ENCODE measurements around the gene ZNF423.

The ZNF423 gene

GRCh38 chr16:49848530-49848929, 7.4 kb downstream of the ZNF423 start:
- DNase-seq (ENCODE audit: low spot score) = no peak

- no peak for DNase-seq (ENCODE audit: low spot score)
Measured at GRCh38 chr16:49846800-49847199, 9.1 kb downstream of the ZNF423 start.

DNA sequence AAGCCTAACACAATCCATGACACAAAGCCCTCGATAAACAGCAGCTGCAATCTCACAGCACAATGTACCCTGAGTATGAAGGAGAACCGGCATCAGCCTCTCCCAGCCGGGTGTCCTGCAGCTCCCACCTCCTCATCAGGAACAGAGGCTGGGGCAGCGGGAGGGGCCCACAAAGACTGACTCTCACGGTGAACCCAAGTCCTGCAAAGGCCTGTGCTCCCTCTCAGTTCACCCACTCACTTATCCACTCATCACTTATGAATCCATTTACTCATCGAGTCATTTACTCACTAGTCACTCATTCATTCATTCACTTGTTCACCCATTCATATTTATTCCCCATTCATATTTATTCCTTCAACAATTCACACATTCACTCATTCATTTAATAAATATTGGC, 11.6 kb downstream of the ZNF423 start:
- DNase-seq (ENCODE audit: low spot score) = no peak

DNA sequence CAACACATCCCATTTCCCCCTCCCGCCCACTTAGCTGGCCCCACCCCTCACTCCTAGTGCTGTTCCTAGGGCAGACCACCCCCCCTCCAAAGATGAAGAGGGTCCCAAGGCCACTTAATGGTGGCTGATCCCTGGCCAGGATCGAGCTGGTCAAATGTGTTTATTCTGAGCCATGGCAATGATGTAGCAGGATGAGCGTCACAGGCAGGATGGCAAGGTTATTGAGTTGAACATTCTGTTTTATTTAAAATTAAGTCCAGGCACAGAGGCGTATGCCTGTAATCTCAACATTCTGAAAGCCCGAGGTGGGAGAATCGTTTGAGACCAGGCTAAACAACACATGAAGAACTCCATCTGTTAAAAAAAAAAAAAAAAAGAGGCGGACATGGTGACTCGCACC, 12.2 kb downstream of the ZNF423 start:
- no peak for DNase-seq (ENCODE audit: low spot score)

- no peak for DNase-seq (ENCODE audit: low spot score)
Measured at GRCh38 chr16:49842972-49843371, 12.9 kb downstream of the ZNF423 start.

GRCh38 chr16:49839017-49839825, 16.7 kb downstream of the ZNF423 start:
- DNase-seq (ENCODE audit: low spot score) = no peak

- DNase-seq (ENCODE audit: low spot score) = no peak
Measured at GRCh38 chr16:49838441-49839016, 17.4 kb downstream of the ZNF423 start.

GRCh38 chr16:49837688-49838410, 18.1 kb downstream of the ZNF423 start:
- no peak for DNase-seq (ENCODE audit: low spot score)

- DNase-seq (ENCODE audit: low spot score) = no peak
Measured at GRCh38 chr16:49836668-49837067, 19.2 kb downstream of the ZNF423 start.

DNA sequence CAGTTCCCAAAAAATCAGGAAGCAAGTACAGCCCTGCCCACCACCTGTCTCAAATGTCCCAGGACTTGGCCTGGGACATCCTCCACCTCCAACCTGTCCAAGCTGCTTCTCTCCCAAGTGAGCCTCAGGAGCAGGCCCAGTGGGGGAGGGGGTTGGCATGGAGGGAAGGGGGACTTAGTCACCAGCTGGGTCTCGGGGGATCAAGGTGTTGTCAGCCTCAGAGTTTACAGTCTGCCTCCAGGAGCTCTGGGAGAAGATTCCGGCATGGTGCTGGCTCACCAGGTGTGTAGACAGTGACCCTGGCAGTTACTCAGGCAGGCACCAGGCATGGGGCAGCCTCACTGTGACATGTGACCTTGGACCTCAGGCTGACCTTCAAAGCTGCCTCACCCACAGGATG, 19.7 kb downstream of the ZNF423 start:
- no peak for DNase-seq (ENCODE audit: low spot score)

DNA sequence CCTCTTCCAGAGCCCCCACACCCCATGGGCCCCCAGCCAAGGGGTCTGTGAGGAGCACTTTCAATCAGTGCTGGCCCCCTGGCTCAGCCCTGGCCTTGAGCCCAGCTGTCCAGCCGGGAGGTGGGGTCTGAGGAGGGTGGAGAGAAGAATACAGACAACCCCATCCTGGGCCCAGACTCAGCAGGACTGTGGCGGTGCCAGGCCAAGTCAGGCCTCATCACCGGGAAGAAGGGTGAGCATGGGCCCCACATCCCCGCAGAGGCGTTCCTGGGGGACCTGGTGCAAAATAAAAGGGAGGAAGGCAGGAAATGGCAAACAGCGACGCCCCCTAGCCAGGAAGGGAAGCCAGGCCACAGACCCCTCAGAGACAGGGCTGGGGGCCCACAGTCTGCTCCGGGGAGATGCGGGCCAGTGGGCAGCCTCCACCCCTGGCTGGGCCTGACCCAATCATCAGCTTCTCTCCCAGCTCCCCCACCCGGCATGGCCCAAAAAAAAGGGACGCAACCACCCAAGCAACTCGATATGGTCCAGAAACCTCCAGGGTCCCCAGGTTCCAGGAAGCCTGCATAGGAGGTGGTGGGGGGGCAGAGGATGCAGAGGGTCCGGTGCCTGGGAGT, 20.6 kb downstream of the ZNF423 start:
- no peak for DNase-seq (ENCODE audit: low spot score)

DNA sequence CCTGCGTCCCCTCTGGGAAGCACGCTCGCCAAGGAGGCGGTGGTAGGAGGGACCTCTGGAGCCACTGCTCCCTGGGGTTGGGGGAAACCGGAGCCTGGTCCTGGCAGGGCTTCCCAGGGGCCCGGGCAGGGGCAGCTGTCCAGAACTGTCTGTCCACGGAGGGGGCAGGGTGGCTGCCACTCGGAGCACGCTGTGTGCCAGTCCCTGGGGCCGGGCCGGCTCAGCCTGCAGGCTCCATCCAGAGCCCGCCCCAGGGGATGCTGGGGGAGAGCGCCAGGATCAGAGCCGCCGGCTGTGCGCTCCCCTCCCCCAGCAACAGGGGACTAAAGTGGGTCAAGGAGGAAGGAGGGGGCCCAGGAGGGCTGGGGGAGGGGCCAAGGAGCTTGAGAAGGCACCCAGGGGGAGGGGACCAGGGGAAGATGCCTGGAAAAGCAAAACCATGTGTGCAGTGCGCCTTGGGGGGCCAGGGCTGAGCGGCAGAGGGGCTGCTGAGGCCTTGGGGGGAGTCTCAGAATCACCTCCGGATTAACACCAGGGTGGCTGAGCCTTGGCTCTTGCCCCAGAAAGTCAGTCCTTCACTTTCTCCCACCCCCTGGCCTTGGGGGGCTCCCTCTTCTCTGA, 21.3 kb downstream of the ZNF423 start:
- DNase-seq (ENCODE audit: low spot score) = no peak

GRCh38 chr16:49833796-49834530, 21.9 kb downstream of the ZNF423 start:
- no peak for DNase-seq (ENCODE audit: low spot score)

DNA sequence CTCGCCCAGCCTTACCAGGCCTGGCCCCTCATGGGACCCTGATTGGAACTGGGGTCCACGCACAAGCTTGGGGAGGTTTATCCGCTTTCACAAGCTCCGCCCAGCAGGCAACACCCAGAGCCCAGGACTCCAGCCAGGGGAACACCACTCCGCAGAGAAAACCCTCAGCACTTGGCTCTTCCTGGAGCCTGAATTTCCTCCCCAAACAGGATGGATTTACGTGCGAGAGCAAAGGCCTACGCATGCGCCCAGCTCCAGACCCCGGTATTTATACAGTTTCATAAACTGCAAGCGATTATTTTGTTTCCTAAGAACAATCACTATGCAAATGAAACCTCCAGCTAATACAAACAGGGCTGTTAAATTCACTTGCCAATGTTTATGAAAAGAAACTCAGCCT, 22.8 kb downstream of the ZNF423 start:
- DNase-seq (ENCODE audit: low spot score) = no peak

- DNase-seq (ENCODE audit: low spot score) = no peak
Measured at GRCh38 chr16:49832177-49832576, 23.7 kb downstream of the ZNF423 start.

DNA sequence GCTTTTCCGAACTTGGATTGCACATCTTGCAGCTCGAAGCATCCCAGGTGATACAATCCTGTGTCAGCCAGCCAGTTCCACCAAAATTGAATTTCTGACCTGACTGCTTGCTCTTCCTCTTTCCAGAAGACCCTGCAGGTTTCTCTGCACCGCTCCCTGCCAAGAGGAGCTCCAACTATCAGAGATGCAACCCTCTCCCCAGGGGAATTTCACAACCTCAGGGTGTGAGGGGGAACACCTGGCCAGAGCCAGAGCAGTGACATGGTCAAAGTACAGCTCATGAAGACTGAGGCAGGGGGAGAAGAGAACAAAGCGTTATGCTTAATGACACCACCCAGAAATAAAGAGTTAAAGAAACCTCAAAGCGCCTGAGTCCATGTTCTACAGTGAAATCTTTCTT, 25.0 kb downstream of the ZNF423 start:
- DNase-seq (ENCODE audit: low spot score) = no peak

GRCh38 chr16:49828533-49829267, 27.2 kb downstream of the ZNF423 start:
- no peak for DNase-seq (ENCODE audit: low spot score)

GRCh38 chr16:49827805-49828438, 28.0 kb downstream of the ZNF423 start:
- no peak for DNase-seq (ENCODE audit: low spot score)

DNA sequence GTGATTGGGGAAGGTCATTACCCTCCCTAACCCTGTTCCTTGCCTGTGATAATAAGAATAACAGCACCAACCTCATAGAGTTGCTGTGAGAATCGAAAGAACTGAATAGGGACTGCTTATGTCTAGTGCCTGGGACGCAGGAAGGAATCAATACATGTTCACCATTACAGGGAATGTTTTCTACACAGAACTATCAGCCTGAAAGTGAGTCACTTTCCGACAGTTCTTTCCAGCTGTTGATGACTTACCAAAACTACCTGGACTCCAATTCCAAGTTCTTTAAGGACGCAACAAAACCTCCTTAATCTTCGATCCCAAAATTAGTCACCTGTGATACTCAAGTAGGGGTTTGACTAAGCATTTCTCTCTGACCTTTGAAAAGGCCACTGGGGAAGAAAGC, 29.4 kb downstream of the ZNF423 start:
- DNase-seq (ENCODE audit: low spot score) = no peak

DNA sequence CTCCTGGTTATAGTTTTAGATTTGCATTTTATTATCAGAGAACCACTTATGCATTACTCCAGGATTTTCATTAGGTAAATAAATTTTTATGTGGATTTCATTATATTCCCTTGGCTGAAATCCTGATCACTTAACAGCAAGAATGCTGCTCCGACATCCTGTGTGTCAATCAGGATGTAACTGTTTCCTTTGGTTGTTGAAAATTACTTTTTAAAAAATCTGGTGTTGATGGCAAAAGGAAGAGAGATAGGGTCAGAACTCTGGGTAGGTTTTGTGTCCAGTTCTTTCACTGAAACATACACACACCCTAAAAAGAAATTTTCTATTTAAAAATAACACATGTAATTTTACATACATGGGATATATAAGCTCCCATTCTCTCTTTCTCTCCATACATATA, 30.9 kb downstream of the ZNF423 start:
- no peak for DNase-seq (ENCODE audit: low spot score)
